Trophoblast cell (in vitro differentiated cells and primary cell): ENCODE measurements around the gene CDH11.

ENCODE experiments used
- DNase-seq, 2 donors: peaks; one replicate each; pipeline ENCODE4 v3.0.0-alpha.2; 2016
- H2AFZ ChIP-seq: 2 replicates; pipeline ENCODE4 v1.6.1; 2013; ENCODE audit warnings: low read length, moderate library complexity, mild to moderate bottlenecking; ENCODE audit not compliant: insufficient read depth, poor library complexity
- H2AK5ac ChIP-seq: 2 replicates; pipeline ENCODE4 v1.6.1; 2013; ENCODE audit warnings: mild to moderate bottlenecking, low read length
- H2BK120ac ChIP-seq: 2 replicates; pipeline ENCODE4 v1.6.1; 2013; ENCODE audit warnings: low read length, mild to moderate bottlenecking, moderate library complexity; ENCODE audit not compliant: insufficient read depth, poor library complexity
- H2BK12ac ChIP-seq: 2 replicates; pipeline ENCODE4 v1.6.1; 2013; ENCODE audit warnings: mild to moderate bottlenecking, low read length, moderate library complexity
- H2BK5ac ChIP-seq: 2 replicates; pipeline ENCODE4 v1.6.1; 2013; ENCODE audit warnings: low read length, low read depth, moderate library complexity, mild to moderate bottlenecking; ENCODE audit not compliant: poor library complexity
- H3K14ac ChIP-seq: 2 replicates; pipeline ENCODE4 v1.6.1; 2013; ENCODE audit warnings: mild to moderate bottlenecking, low read length
- H3K18ac ChIP-seq: 2 replicates; pipeline ENCODE4 v1.6.1; 2013; ENCODE audit warnings: mild to moderate bottlenecking, low read length
- H3K23ac ChIP-seq: 2 replicates; pipeline ENCODE4 v1.6.1; 2013; ENCODE audit warnings: low read length
- H3K27ac ChIP-seq: 2 replicates; pipeline ENCODE4 v1.5.1; 2013; ENCODE audit warnings: low read depth, mild to moderate bottlenecking, inconsistent platforms, low read length, moderate library complexity
- H3K27me3 ChIP-seq: 2 replicates; pipeline ENCODE4 v1.6.1; 2013; ENCODE audit warnings: inconsistent platforms, mild to moderate bottlenecking, low read length, moderate library complexity; ENCODE audit not compliant: insufficient read depth
- H3K36me3 ChIP-seq, 2 experiments: 1 replicate in 1 of 2; 2 replicates in 1 of 2; pipeline ENCODE4 v1.6.1; 2013; ENCODE audit warnings: low read length in 2 of 2, mild to moderate bottlenecking in 2 of 2, moderate library complexity in 1 of 2; ENCODE audit not compliant: insufficient read depth in 2 of 2, control insufficient read depth in 1 of 2
- H3K4ac ChIP-seq: 2 replicates; pipeline ENCODE4 v1.6.1; 2013; ENCODE audit warnings: low read depth, mild to moderate bottlenecking, low read length, moderate library complexity
- H3K4me1 ChIP-seq, 2 experiments: 1 replicate in 1 of 2; 2 replicates in 1 of 2; pipeline ENCODE4 v1.6.1; 2013; ENCODE audit warnings: low read length in 2 of 2, mild to moderate bottlenecking in 2 of 2, moderate library complexity in 1 of 2; ENCODE audit not compliant: insufficient read depth in 2 of 2, control insufficient read depth in 1 of 2
- H3K4me2 ChIP-seq: 2 replicates; pipeline ENCODE4 v1.6.1; 2013; ENCODE audit warnings: inconsistent platforms, mild to moderate bottlenecking, low read length, moderate library complexity
- H3K4me3 ChIP-seq: 2 replicates; pipeline ENCODE4 v1.5.1; 2013; ENCODE audit warnings: mild to moderate bottlenecking, low read depth, low read length, inconsistent platforms
- H3K79me1 ChIP-seq: one replicate; pipeline ENCODE4 v1.6.1; 2013; ENCODE audit warnings: low read length
- H3K79me2 ChIP-seq: 2 replicates; pipeline ENCODE4 v1.6.1; 2013; ENCODE audit warnings: low read length, mild to moderate bottlenecking; ENCODE audit not compliant: control insufficient read depth, insufficient read depth, poor library complexity
- H3K9ac ChIP-seq: 2 replicates; pipeline ENCODE4 v1.6.1; 2013; ENCODE audit warnings: mild to moderate bottlenecking, low read length
- H3K9me3 ChIP-seq: 2 replicates; pipeline ENCODE4 v1.6.1; 2013; ENCODE audit warnings: low read depth, mild to moderate bottlenecking, control low read depth, inconsistent platforms, low read length; ENCODE audit not compliant: insufficient read depth
- H4K12ac ChIP-seq: 2 replicates; pipeline ENCODE4 v1.6.1; 2013; ENCODE audit warnings: low read depth, mild to moderate bottlenecking, low read length, moderate library complexity
- H4K8ac ChIP-seq: 2 replicates; pipeline ENCODE4 v1.6.1; 2013; ENCODE audit warnings: low read depth, mild to moderate bottlenecking, low read length, moderate library complexity
- H4K91ac ChIP-seq: one replicate; pipeline ENCODE4 v1.6.1; 2013; ENCODE audit warnings: low read depth, mild to moderate bottlenecking, low read length, moderate library complexity
- WGBS: extraction: QIAGEN DNeasy Blood & Tissue Kit; methylation state at CpG from one replicate; pipeline ENCODE4 v1.1.7; 2013; ENCODE audit warnings: missing lambda C conversion rate; ENCODE audit not compliant: insufficient read length, insufficient coverage; ENCODE audit errors: extremely low coverage; 5-methylcytosine and 5-hydroxymethylcytosine counted together

The CDH11 gene

DNA sequence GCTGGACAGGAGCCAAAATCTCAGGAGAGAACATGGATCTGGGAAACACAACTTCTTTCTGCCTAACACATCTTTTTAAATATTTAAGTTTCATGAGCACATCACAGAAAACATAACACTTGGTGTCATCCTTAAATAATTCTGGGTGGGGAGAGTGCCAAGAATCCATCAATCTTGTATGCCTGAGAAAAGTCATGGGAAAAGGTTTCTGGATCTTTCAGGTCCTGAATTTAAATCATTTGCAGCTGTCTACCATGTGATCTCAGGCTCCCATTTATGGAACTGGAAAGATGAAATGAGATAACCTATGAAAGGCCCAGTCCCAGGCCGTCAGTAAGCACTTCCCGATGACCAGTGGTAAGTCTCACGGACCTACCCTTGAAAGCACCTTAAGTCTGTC, 15.1 kb downstream of the CDH11 start:
- Histone ChIP-seq H2BK120ac (no peak overlapping the region), H3K27me3 (no peaks in the 10 kb centered on the region), H2AFZ (no peak overlapping the region), H3K9me3 (no peaks in the 10 kb centered on the region), H4K12ac (no peak overlapping the region), H3K79me1 (no peaks in the 10 kb centered on the region), H2AK5ac (no peak overlapping the region), H4K8ac (no peak overlapping the region), H4K91ac (no peak overlapping the region), H2BK12ac (no peak overlapping the region), H3K4ac (no peak overlapping the region), H3K4me3 (no peak overlapping the region), H3K9ac (no peak overlapping the region), H3K79me2 (no peaks in the 10 kb centered on the region), H3K4me1 (no peaks in the 10 kb centered on the region), H2BK5ac (no peak overlapping the region), H3K23ac (no peak overlapping the region), H3K14ac (no peak overlapping the region), H3K4me2 (no peak overlapping the region), H3K27ac (no peak overlapping the region), H3K18ac (no peak overlapping the region), H3K36me3 (peaks cover 5 to 38% of the 10 kb centered on the region in 2 experiments)
- no CpG with 5 or more reads among the region's 3 CpGs for WGBS
- DNase-seq = no peak

DNA sequence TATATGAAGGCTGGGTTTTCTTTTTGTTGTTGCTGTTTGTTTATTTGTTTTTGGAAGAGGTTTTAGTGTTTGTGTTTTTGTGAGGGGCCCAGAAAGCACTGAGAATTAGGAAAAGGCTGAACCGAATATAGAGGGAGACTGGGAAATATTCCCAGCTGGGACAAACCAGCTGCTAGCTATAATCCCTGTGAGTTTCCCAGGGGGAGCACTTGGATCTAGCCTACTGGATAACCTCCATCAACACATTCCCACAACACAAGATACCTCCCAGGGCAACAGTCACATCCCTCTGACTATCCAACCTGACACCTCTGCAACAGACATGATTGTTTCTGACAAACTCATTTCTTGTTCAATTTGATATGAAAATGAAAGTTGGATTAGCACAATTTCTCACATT, 16.7 kb downstream of the CDH11 start:
- no peak overlapping the region for H3K14ac ChIP-seq
- no peaks in the 10 kb centered on the region for H3K9me3 ChIP-seq
- no peaks in the 10 kb centered on the region for H3K79me2 ChIP-seq
- H3K4ac ChIP-seq = no peak overlapping the region
- H2AK5ac ChIP-seq = no peak overlapping the region
- no peak overlapping the region for H3K4me3 ChIP-seq
- no peak overlapping the region for H3K18ac ChIP-seq
- H3K27ac ChIP-seq = no peak overlapping the region
- no peak overlapping the region for H4K91ac ChIP-seq
- H3K36me3 ChIP-seq = peaks cover 5 to 30% of the 10 kb centered on the region in 2 experiments
- H2BK12ac ChIP-seq = no peak overlapping the region
- no peak overlapping the region for H4K12ac ChIP-seq
- H3K23ac ChIP-seq = no peak overlapping the region
- DNase-seq = no peak
- H4K8ac ChIP-seq = no peak overlapping the region
- WGBS = no CpG with 5 or more reads among the region's 1 CpG
- H3K4me2 ChIP-seq = no peak overlapping the region
- no peak overlapping the region for H2BK120ac ChIP-seq
- no peak overlapping the region for H2AFZ ChIP-seq
- no peak overlapping the region for H3K9ac ChIP-seq
- no peaks in the 10 kb centered on the region for H3K4me1 ChIP-seq
- no peaks in the 10 kb centered on the region for H3K79me1 ChIP-seq
- H3K27me3 ChIP-seq = no peaks in the 10 kb centered on the region
- H2BK5ac ChIP-seq = no peak overlapping the region

DNA sequence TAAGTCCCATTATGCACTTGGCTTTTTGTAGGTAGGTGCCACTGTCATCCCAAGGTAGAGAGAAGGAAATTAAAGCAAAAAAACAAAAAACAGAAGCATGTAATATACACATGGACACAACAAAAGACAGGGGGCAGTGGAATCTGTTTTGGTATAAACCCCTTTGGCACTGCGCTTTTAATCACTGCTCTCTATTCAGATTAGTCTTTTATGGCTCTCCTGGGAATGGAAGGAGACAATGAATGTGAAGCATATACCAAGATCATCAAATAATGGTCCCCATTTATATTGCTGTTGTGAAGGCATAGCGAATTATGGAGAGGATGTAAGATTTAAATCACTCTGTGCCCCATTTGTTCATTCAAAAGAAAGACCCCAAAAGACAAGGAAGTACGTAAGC, 17.4 kb downstream of the CDH11 start:
- no peak overlapping the region for H2BK5ac ChIP-seq
- no peak overlapping the region for H2BK12ac ChIP-seq
- no peak overlapping the region for H2BK120ac ChIP-seq
- H3K79me1 ChIP-seq = no peaks in the 10 kb centered on the region
- H4K8ac ChIP-seq = no peak overlapping the region
- no peak overlapping the region for H3K4ac ChIP-seq
- H3K14ac ChIP-seq = no peak overlapping the region
- H3K4me2 ChIP-seq = no peak overlapping the region
- no peak overlapping the region for H3K23ac ChIP-seq
- no peak overlapping the region for H3K27ac ChIP-seq
- no peaks in the 10 kb centered on the region for H3K9me3 ChIP-seq
- no peak for DNase-seq
- H3K4me3 ChIP-seq = no peak overlapping the region
- H3K27me3 ChIP-seq = no peaks in the 10 kb centered on the region
- peaks cover 5 to 25% of the 10 kb centered on the region in 2 experiments for H3K36me3 ChIP-seq
- H4K91ac ChIP-seq = no peak overlapping the region
- no peaks in the 10 kb centered on the region for H3K79me2 ChIP-seq
- H3K18ac ChIP-seq = no peak overlapping the region
- H2AK5ac ChIP-seq = no peak overlapping the region
- no peak overlapping the region for H2AFZ ChIP-seq
- no peak overlapping the region for H4K12ac ChIP-seq
- H3K4me1 ChIP-seq = no peaks in the 10 kb centered on the region
- no peak overlapping the region for H3K9ac ChIP-seq
- no CpG with 5 or more reads among the region's 3 CpGs for WGBS

DNA sequence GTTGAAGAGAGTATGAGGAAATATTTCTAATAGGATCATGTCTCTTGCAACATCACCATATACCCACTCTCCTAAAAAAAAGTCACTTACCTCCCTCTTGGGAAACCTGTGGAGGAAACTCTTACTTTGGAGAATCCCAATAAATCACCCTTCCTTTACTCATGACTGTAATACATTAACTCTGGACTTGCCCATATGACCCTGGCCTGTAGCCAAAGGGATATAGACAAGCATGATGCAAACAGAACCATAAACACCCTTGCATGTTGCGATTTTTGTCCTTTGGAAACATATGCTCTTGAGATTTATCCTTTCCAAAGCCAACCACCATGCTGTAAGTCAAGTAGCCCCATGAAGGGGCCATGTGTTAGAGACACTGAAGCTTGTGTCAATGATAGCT, 19.5 kb downstream of the CDH11 start:
- Histone ChIP-seq H3K4me1 (no peaks in the 10 kb centered on the region), H2AK5ac (no peak overlapping the region), H4K8ac (no peak overlapping the region), H4K91ac (no peak overlapping the region), H3K18ac (no peak overlapping the region), H3K79me1 (no peaks in the 10 kb centered on the region), H2BK5ac (no peak overlapping the region), H2BK120ac (no peak overlapping the region), H3K4me3 (no peak overlapping the region), H3K14ac (no peak overlapping the region), H2BK12ac (no peak overlapping the region), H3K9ac (no peak overlapping the region), H3K27me3 (no peaks in the 10 kb centered on the region), H3K27ac (no peak overlapping the region), H4K12ac (no peak overlapping the region), H3K79me2 (no peaks in the 10 kb centered on the region), H3K23ac (no peak overlapping the region), H3K36me3 (peaks cover 2 to 14% of the 10 kb centered on the region in 2 experiments), H3K4ac (no peak overlapping the region), H2AFZ (no peak overlapping the region), H3K4me2 (no peak overlapping the region), H3K9me3 (no peaks in the 10 kb centered on the region)
- WGBS = no CpG with 5 or more reads among the region's 1 CpG
- no peak for DNase-seq
